SIG-M5 (cell line): ENCODE data around the gene TPCN1.

ENCODE experiments used
- DNase-seq: peaks from one replicate; lab custom pipeline; 2025; lab: John Stamatoyannopoulos, UW

TPCN1 gene

GRCh38 chr12:113340061-113340460 is 118.8 kb downstream of the TPCN1 start:
- DNase-seq, result no peak

- DNase-seq, result no peak
These were observed 120.3 kb downstream of the TPCN1 start for GRCh38 chr12:113341535-113341934.

GRCh38 chr12:113345318-113345717 is 124.1 kb downstream of the TPCN1 start:
- no peak for DNase-seq

- DNase-seq, result no peak
These were observed 125.1 kb downstream of the TPCN1 start for GRCh38 chr12:113346353-113346752.

- no peak for DNase-seq
These were observed 125.8 kb downstream of the TPCN1 start for GRCh38 chr12:113347107-113347506.

- DNase-seq, result no peak
These were observed 126.6 kb downstream of the TPCN1 start for GRCh38 chr12:113347892-113348291.
